HG02610 (cell line): ENCODE data around the gene MICB.

Source experiments
- ATAC-seq: cut with Tn5 transposase; IDR thresholded peaks from one replicate; pipeline ENCODE4 v1.9.1; 2021; ENCODE audit warnings: mild to moderate bottlenecking, moderate library complexity; ENCODE audit not compliant: unreplicated experiment

MICB gene

GRCh38 chr6:31559606-31559957 is 61.6 kb downstream of the MICB start:
- ATAC-seq, result no peak

- peak; percentile 52 for ATAC-seq
Observed at GRCh38 chr6:31559958-31560696, 62.2 kb downstream of the MICB start.

GRCh38 chr6:31560697-31561058 is 62.7 kb downstream of the MICB start:
- no peak for ATAC-seq
